H9 (cell line): Measurements from ENCODE around the gene CIT. TPM values are rescaled to one million over a fixed set of nuclear protein-coding genes. Genes with fewer than 3 reads are reported as not detected.

ENCODE experiments used
- DNase-seq: peaks from one replicate; pipeline ENCODE4 v3.0.0-alpha.2; 2017
- H2AFZ ChIP-seq: one replicate; pipeline ENCODE4 v1.6.1; 2013; ENCODE audit warnings: mild to moderate bottlenecking, low read length, control low read depth, moderate library complexity
- H2AK5ac ChIP-seq: 2 replicates; pipeline ENCODE4 v1.6.1; 2013; ENCODE audit warnings: low read length, control low read depth, mixed read lengths; ENCODE audit not compliant: insufficient read length
- H2BK120ac ChIP-seq: one replicate; pipeline ENCODE4 v1.6.1; 2013; ENCODE audit warnings: low read depth, mild to moderate bottlenecking, low read length, control low read depth, inconsistent platforms; ENCODE audit not compliant: poor library complexity, severe bottlenecking
- H2BK12ac ChIP-seq: 2 replicates; pipeline ENCODE4 v1.6.1; 2013; ENCODE audit warnings: low read length, control low read depth, mixed read lengths, low read depth; ENCODE audit not compliant: insufficient read length
- H2BK15ac ChIP-seq: 2 replicates; pipeline ENCODE4 v1.6.1; 2013; ENCODE audit warnings: low read depth, low read length, control low read depth
- H2BK20ac ChIP-seq: one replicate; pipeline ENCODE4 v1.6.1; 2013; ENCODE audit warnings: low read depth, mild to moderate bottlenecking, low read length, control low read depth, inconsistent platforms; ENCODE audit not compliant: poor library complexity, severe bottlenecking
- H2BK5ac ChIP-seq: 2 replicates; pipeline ENCODE4 v1.6.1; 2013; ENCODE audit warnings: low read length, control low read depth, mixed read lengths; ENCODE audit not compliant: insufficient read length
- H3K14ac ChIP-seq: 2 replicates; pipeline ENCODE4 v1.6.1; 2013; ENCODE audit warnings: low read length, control low read depth; ENCODE audit not compliant: insufficient read depth
- H3K18ac ChIP-seq: 2 replicates; pipeline ENCODE4 v1.6.1; 2013; ENCODE audit warnings: low read depth, mild to moderate bottlenecking, mixed read lengths, low read length, control low read depth; ENCODE audit not compliant: insufficient read length
- H3K23ac ChIP-seq: 2 replicates; pipeline ENCODE4 v1.6.1; 2013; ENCODE audit warnings: low read length, control low read depth, mixed read lengths, low read depth; ENCODE audit not compliant: insufficient read length
- H3K23me2 ChIP-seq: 2 replicates; pipeline ENCODE4 v1.6.1; 2013; ENCODE audit warnings: low read depth, mild to moderate bottlenecking, mixed read lengths, low read length, control low read depth; ENCODE audit not compliant: insufficient read length, poor library complexity, severe bottlenecking
- H3K27ac ChIP-seq: 2 replicates; pipeline ENCODE4 v1.5.1; 2013; ENCODE audit warnings: low read length, control low read depth, mixed read lengths, low read depth; ENCODE audit not compliant: insufficient read length
- H3K27me3 ChIP-seq: 2 replicates; pipeline ENCODE4 v1.6.1; 2013; ENCODE audit warnings: low read length, control low read depth, inconsistent platforms; ENCODE audit not compliant: insufficient read depth
- H3K4ac ChIP-seq: 2 replicates; pipeline ENCODE4 v1.6.1; 2013; ENCODE audit warnings: low read depth, mild to moderate bottlenecking, control low read depth, inconsistent platforms, low read length, moderate library complexity
- H3K4me1 ChIP-seq: 2 replicates; pipeline ENCODE4 v1.6.1; 2013; ENCODE audit warnings: low read length, control low read depth, inconsistent platforms; ENCODE audit not compliant: insufficient read depth
- H3K4me2 ChIP-seq: 2 replicates; pipeline ENCODE4 v1.6.1; 2013; ENCODE audit warnings: low read length, control low read depth, mixed read lengths; ENCODE audit not compliant: insufficient read length, insufficient read depth
- H3K56ac ChIP-seq: 2 replicates; pipeline ENCODE4 v1.6.1; 2013; ENCODE audit warnings: low read depth, mild to moderate bottlenecking, mixed read lengths, low read length, control low read depth; ENCODE audit not compliant: insufficient read length
- H3K79me1 ChIP-seq: 2 replicates; pipeline ENCODE4 v1.6.1; 2013; ENCODE audit warnings: low read depth, mild to moderate bottlenecking, moderate library complexity, low read length, control low read depth, inconsistent platforms; ENCODE audit not compliant: insufficient read depth, poor library complexity, severe bottlenecking
- H3K79me2 ChIP-seq: 2 replicates; pipeline ENCODE4 v1.6.1; 2013; ENCODE audit warnings: low read length, control low read depth, inconsistent platforms; ENCODE audit not compliant: insufficient read depth
- H3K9ac ChIP-seq: 2 replicates; pipeline ENCODE4 v1.6.1; 2013; ENCODE audit warnings: low read length, control low read depth, mixed read lengths; ENCODE audit not compliant: insufficient read length; ENCODE audit errors: extremely low read depth
- H3K9me3 ChIP-seq: one replicate; pipeline ENCODE4 v1.6.1; 2013; ENCODE audit warnings: low read depth, low read length, inconsistent platforms; ENCODE audit not compliant: control insufficient read depth
- H3T11ph ChIP-seq: one replicate; pipeline ENCODE4 v1.6.1; 2013; ENCODE audit warnings: mild to moderate bottlenecking, low read length, control low read depth, inconsistent platforms
- H4K20me1 ChIP-seq: one replicate; pipeline ENCODE4 v1.6.1; 2013; ENCODE audit not compliant: control insufficient read depth, insufficient read length, insufficient read depth
- H4K5ac ChIP-seq: 2 replicates; pipeline ENCODE4 v1.6.1; 2013; ENCODE audit warnings: low read depth, mild to moderate bottlenecking, mixed read lengths, low read length, control low read depth; ENCODE audit not compliant: insufficient read length
- H4K8ac ChIP-seq: replicated peaks from 2 replicates; pipeline ENCODE4 v1.6.1; 2013; ENCODE audit warnings: low read length, control low read depth, mixed read lengths, low read depth; ENCODE audit not compliant: insufficient read length
- H4K91ac ChIP-seq: 2 replicates; pipeline ENCODE4 v1.6.1; 2013; ENCODE audit warnings: low read depth, mild to moderate bottlenecking, moderate library complexity, mixed read lengths, low read length, control low read depth; ENCODE audit not compliant: insufficient read length
- H3K27ac Mint-ChIP-seq, 3 experiments: 2 replicates in 2 of 3; 3 replicates in 1 of 3; pipeline ENCODE4 v1.8.0; 2020 to 2021; ENCODE audit warnings: mixed read lengths in 3 of 3, mild to moderate bottlenecking in 1 of 3, moderate library complexity in 1 of 3
- H3K27me3 Mint-ChIP-seq: 2 replicates; pipeline ENCODE4 v1.8.0; 2021; ENCODE audit warnings: low read depth, mild to moderate bottlenecking, moderate library complexity, mixed read lengths
- H3K36me3 Mint-ChIP-seq, 3 experiments: 2 replicates in 2 of 3; 3 replicates in 1 of 3; pipeline ENCODE4 v1.8.0; 2020 to 2021; ENCODE audit warnings: low read depth in 3 of 3, mixed read lengths in 3 of 3; ENCODE audit not compliant: insufficient read depth in 1 of 3
- H3K4me1 Mint-ChIP-seq, 2 experiments: 2 replicates each; pipeline ENCODE4 v1.8.0; 2020; ENCODE audit warnings: mixed read lengths in 2 of 2
- H3K4me3 Mint-ChIP-seq, 2 experiments: 2 replicates in 1 of 2; 3 replicates in 1 of 2; pipeline ENCODE4 v1.8.0; 2020 to 2021; ENCODE audit warnings: mild to moderate bottlenecking in 2 of 2, mixed read lengths in 2 of 2, moderate library complexity in 1 of 2
- H3K9me3 Mint-ChIP-seq, 2 experiments: 2 replicates in 1 of 2; 3 replicates in 1 of 2; pipeline ENCODE4 v1.8.0; 2020; ENCODE audit warnings: mild to moderate bottlenecking in 2 of 2, mixed read lengths in 2 of 2, moderate library complexity in 1 of 2
- WGBS: extraction: QIAGEN DNeasy Blood & Tissue Kit; methylation state at CpG from one replicate; pipeline ENCODE4 v1.1.7; 2013; ENCODE audit warnings: missing lambda C conversion rate, low lambda C conversion rate, mixed read lengths; ENCODE audit not compliant: insufficient read length; ENCODE audit errors: extremely low coverage; 5-methylcytosine and 5-hydroxymethylcytosine counted together
- total RNA-seq: library from RNA; stranded (reverse); gene quantifications from 2 replicates; pipeline ENCODE4 v1.2.1, GENCODE V29; 2021
- TF ChIP-seq, protein P1 (sequence below): fragments of 200-600 bp; sonication (generic); conservative IDR thresholded peaks from 3 replicates; pipeline ENCODE4 v1.8.0; 2021; ENCODE audit warnings: antibody characterized with exemption, mild to moderate bottlenecking

The CIT gene
- total RNA-seq, 1 experiment from 2014 or later: 55.3 TPM

DNA sequence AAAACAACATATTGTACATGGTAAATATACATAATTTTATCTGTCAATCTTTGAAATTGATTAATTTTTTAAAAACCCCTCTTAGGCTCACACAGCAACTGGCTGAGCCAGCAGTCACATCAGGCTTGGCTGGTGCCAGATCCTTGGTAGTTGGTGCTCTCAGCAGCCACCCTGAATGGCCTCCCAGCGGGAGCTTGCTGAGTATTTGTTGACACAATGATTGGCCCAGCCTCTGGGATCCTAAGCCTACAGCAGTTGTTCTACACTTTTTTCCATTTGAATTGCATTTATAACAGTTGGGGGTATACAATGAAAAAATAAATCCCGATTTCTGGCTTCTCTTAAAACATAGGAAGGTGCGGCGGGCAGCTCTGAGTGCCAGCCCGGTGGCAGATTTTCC is 198.0 kb downstream of the CIT start:
- no peak overlapping the region for H2BK12ac ChIP-seq
- H3K79me1 ChIP-seq: no peaks in the 10 kb centered on the region
- peaks cover 49 to 83% (median 65%) of the 10 kb centered on the region in 3 experiments; a peak in 6 of 7 replicates for H3K36me3 Mint-ChIP-seq
- no peak overlapping the region for H3K9ac ChIP-seq
- WGBS: no CpG with 5 or more reads among the region's 5 CpGs
- H3K4ac ChIP-seq: no peak overlapping the region
- no peaks in the 10 kb centered on the region for H3K4me1 ChIP-seq
- H3K4me3 Mint-ChIP-seq: peak overlapping the region in 1 of 2 experiments; percentile 47; a peak in 1 of 5 replicates
- no peak overlapping the region for H2BK20ac ChIP-seq
- no peaks in the 10 kb centered on the region for H3K79me2 ChIP-seq
- H3K23ac ChIP-seq: no peak overlapping the region
- H3K4me1 Mint-ChIP-seq: peaks cover 17 to 33% of the 10 kb centered on the region in 2 experiments
- no peak overlapping the region for H3K14ac ChIP-seq
- no peak overlapping the region for H3K4me2 ChIP-seq
- no peaks in the 10 kb centered on the region; a peak in 1 of 5 replicates for H3K9me3 Mint-ChIP-seq
- no peaks in the 10 kb centered on the region for H3K27me3 ChIP-seq
- no peak overlapping the region for H2BK120ac ChIP-seq
- H4K91ac ChIP-seq: no peak overlapping the region
- no peak overlapping the region for H2BK5ac ChIP-seq
- H3K9me3 ChIP-seq: no peaks in the 10 kb centered on the region
- H2AK5ac ChIP-seq: no peak overlapping the region
- no peak overlapping the region for H3K18ac ChIP-seq
- DNase-seq: no peak
- no peak overlapping the region for H4K5ac ChIP-seq
- no peak overlapping the region for H3T11ph ChIP-seq
- peak overlapping the region in 2 of 3 experiments; percentile 16 to 89; a peak in 4 of 7 replicates for H3K27ac Mint-ChIP-seq
- TF ChIP-seq, protein P1, sequence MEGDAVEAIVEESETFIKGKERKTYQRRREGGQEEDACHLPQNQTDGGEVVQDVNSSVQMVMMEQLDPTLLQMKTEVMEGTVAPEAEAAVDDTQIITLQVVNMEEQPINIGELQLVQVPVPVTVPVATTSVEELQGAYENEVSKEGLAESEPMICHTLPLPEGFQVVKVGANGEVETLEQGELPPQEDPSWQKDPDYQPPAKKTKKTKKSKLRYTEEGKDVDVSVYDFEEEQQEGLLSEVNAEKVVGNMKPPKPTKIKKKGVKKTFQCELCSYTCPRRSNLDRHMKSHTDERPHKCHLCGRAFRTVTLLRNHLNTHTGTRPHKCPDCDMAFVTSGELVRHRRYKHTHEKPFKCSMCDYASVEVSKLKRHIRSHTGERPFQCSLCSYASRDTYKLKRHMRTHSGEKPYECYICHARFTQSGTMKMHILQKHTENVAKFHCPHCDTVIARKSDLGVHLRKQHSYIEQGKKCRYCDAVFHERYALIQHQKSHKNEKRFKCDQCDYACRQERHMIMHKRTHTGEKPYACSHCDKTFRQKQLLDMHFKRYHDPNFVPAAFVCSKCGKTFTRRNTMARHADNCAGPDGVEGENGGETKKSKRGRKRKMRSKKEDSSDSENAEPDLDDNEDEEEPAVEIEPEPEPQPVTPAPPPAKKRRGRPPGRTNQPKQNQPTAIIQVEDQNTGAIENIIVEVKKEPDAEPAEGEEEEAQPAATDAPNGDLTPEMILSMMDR: no peak
- H4K20me1 ChIP-seq: no peaks in the 10 kb centered on the region
- no peak overlapping the region for H3K27ac ChIP-seq
- no peak overlapping the region for H3K56ac ChIP-seq
- H3K27me3 Mint-ChIP-seq: no peaks in the 10 kb centered on the region
- H2AFZ ChIP-seq: no peak overlapping the region
- H3K23me2 ChIP-seq: no peaks in the 10 kb centered on the region
- H4K8ac ChIP-seq: no peak overlapping the region
- H2BK15ac ChIP-seq: no peak overlapping the region
